Measurements from ENCODE around the gene TBR1.

- TF ChIP-seq POLR2A (IDR thresholded peaks at IDR 0.05; ENCODE audit: low read depth, low read length) = no peak
- no peak for TF ChIP-seq POLR2AphosphoS5 (IDR thresholded peaks at IDR 0.05; ENCODE audit: low read depth, low read length)
Observed at GRCh38 chr2:161388146-161388779, 27.8 kb upstream of the TBR1 start.

All from GM12892 (cell line).